ENCODE results near the gene NOSIP. TPM values are rescaled to one million over a fixed set of nuclear protein-coding genes. Genes with fewer than 3 reads are reported as not detected.

Gene NOSIP
- total and polyA plus RNA-seq, 9 donors = 59.3 to 78.8 (median 67.2) TPM

- Histone ChIP-seq H3K36me3 (ENCODE audit: control insufficient read depth, insufficient read depth, low read length) (peaks cover 16% of the 10 kb centered on the region), H3K4me1 (ENCODE audit: control insufficient read depth, insufficient read depth, low read length) (peaks cover 24% of the 10 kb centered on the region), H3K9me3 (replicated peaks; ENCODE audit: control insufficient read depth, low read depth, low read length) (no peaks in the 10 kb centered on the region), H3K4me3 (ENCODE audit: low read length) (peak overlapping the region; percentile 88), H3K27ac (ENCODE audit: low read length) (peak overlapping the region; percentile 94), H3K27me3 (ENCODE audit: control insufficient read depth, insufficient read depth, low read length) (peaks cover 2% of the 10 kb centered on the region)
- peak; percentile 96 for DNase-seq
- WGBS (ENCODE audit: insufficient coverage) = 0% methylated on average over 51 of the region's 58 CpGs
Measured at GRCh38 chr19:49590071-49590970, 10.0 kb upstream of the NOSIP start.

- no peak for DNase-seq
- Histone ChIP-seq H3K4me3 (ENCODE audit: low read length) (no peak overlapping the region), H3K27me3 (ENCODE audit: control insufficient read depth, insufficient read depth, low read length) (peaks cover 2% of the 10 kb centered on the region), H3K4me1 (ENCODE audit: control insufficient read depth, insufficient read depth, low read length) (peaks cover 24% of the 10 kb centered on the region), H3K27ac (ENCODE audit: low read length) (no peak overlapping the region), H3K36me3 (ENCODE audit: control insufficient read depth, insufficient read depth, low read length) (peaks cover 11% of the 10 kb centered on the region), H3K9me3 (replicated peaks; ENCODE audit: control insufficient read depth, low read depth, low read length) (no peaks in the 10 kb centered on the region)
- WGBS (ENCODE audit: insufficient coverage) = 20% methylated on average over 1 of the region's 5 CpGs
Measured at GRCh38 chr19:49589502-49589905, 9.1 kb upstream of the NOSIP start.

GRCh38 chr19:49588365-49589122 lies 8.2 kb upstream of the NOSIP start:
- no peak overlapping the region for H3K27ac ChIP-seq (ENCODE audit: low read length)
- 73% methylated on average over 14 of the region's 18 CpGs for WGBS (ENCODE audit: insufficient coverage)
- H3K9me3 ChIP-seq (replicated peaks; ENCODE audit: control insufficient read depth, low read depth, low read length) = no peaks in the 10 kb centered on the region
- peaks cover 2% of the 10 kb centered on the region for H3K36me3 ChIP-seq (ENCODE audit: control insufficient read depth, insufficient read depth, low read length)
- H3K27me3 ChIP-seq (ENCODE audit: control insufficient read depth, insufficient read depth, low read length) = peaks cover 2% of the 10 kb centered on the region
- H3K4me3 ChIP-seq (ENCODE audit: low read length) = no peak overlapping the region
- peak; percentile 18 for DNase-seq
- peaks cover 21% of the 10 kb centered on the region for H3K4me1 ChIP-seq (ENCODE audit: control insufficient read depth, insufficient read depth, low read length)

- Histone ChIP-seq H3K27me3 (ENCODE audit: control insufficient read depth, insufficient read depth, low read length) (peaks cover 2% of the 10 kb centered on the region), H3K27ac (ENCODE audit: low read length) (no peak overlapping the region), H3K4me1 (ENCODE audit: control insufficient read depth, insufficient read depth, low read length) (peaks cover 10% of the 10 kb centered on the region), H3K9me3 (replicated peaks; ENCODE audit: control insufficient read depth, low read depth, low read length) (no peaks in the 10 kb centered on the region), H3K36me3 (ENCODE audit: control insufficient read depth, insufficient read depth, low read length) (no peaks in the 10 kb centered on the region), H3K4me3 (ENCODE audit: low read length) (no peak overlapping the region)
- WGBS (ENCODE audit: insufficient coverage) = 83% methylated on average over 3 of the region's 8 CpGs
- DNase-seq = no peak
Measured at GRCh38 chr19:49587227-49587626, 6.9 kb upstream of the NOSIP start.

GRCh38 chr19:49585023-49585422 lies 4.7 kb upstream of the NOSIP start:
- WGBS (ENCODE audit: insufficient coverage) = 8% methylated on average over 5 of the region's 8 CpGs
- no peak for DNase-seq
- Histone ChIP-seq H3K4me1 (ENCODE audit: control insufficient read depth, insufficient read depth, low read length) (peaks cover 7% of the 10 kb centered on the region), H3K27ac (ENCODE audit: low read length) (no peak overlapping the region), H3K4me3 (ENCODE audit: low read length) (no peak overlapping the region), H3K27me3 (ENCODE audit: control insufficient read depth, insufficient read depth, low read length) (peaks cover 2% of the 10 kb centered on the region), H3K36me3 (ENCODE audit: control insufficient read depth, insufficient read depth, low read length) (no peaks in the 10 kb centered on the region), H3K9me3 (replicated peaks; ENCODE audit: control insufficient read depth, low read depth, low read length) (no peaks in the 10 kb centered on the region)

GRCh38 chr19:49583239-49583638 lies 2.9 kb upstream of the NOSIP start:
- Histone ChIP-seq H3K4me1 (ENCODE audit: control insufficient read depth, insufficient read depth, low read length) (peaks cover 10% of the 10 kb centered on the region), H3K27me3 (ENCODE audit: control insufficient read depth, insufficient read depth, low read length) (peaks cover 2% of the 10 kb centered on the region), H3K27ac (ENCODE audit: low read length) (no peak overlapping the region), H3K9me3 (replicated peaks; ENCODE audit: control insufficient read depth, low read depth, low read length) (no peaks in the 10 kb centered on the region), H3K36me3 (ENCODE audit: control insufficient read depth, insufficient read depth, low read length) (no peaks in the 10 kb centered on the region), H3K4me3 (ENCODE audit: low read length) (no peak overlapping the region)
- DNase-seq = no peak
- 54% methylated on average over 2 of the region's 2 CpGs for WGBS (ENCODE audit: insufficient coverage)

GRCh38 chr19:49581007-49581508 lies 702 bp upstream of the NOSIP start, which contains the start of gene PRRG2:
TSS of gene PRRG2 (plus strand) at chr19:49581316. CDS start at chr19:49583220, 1,904 bp downstream.
- peak within 1 kb of the TSS; percentile 81 for H3K27ac ChIP-seq (ENCODE audit: low read length)
- H3K36me3 ChIP-seq (ENCODE audit: control insufficient read depth, insufficient read depth, low read length) = peaks cover 3% of the 10 kb centered on the region
- DNase-seq = peak; percentile 31
- 40% methylated on average over 1 of the region's 15 CpGs for WGBS (ENCODE audit: insufficient coverage)
- peaks cover 10% of the 10 kb centered on the region for H3K4me1 ChIP-seq (ENCODE audit: control insufficient read depth, insufficient read depth, low read length)
- H3K27me3 ChIP-seq (ENCODE audit: control insufficient read depth, insufficient read depth, low read length) = peaks cover under 1% of the 10 kb centered on the region
- H3K4me3 ChIP-seq (ENCODE audit: low read length) = peak within 1 kb of the TSS; percentile 81
- H3K9me3 ChIP-seq (replicated peaks; ENCODE audit: control insufficient read depth, low read depth, low read length) = no peaks in the 10 kb centered on the region

GRCh38 chr19:49579947-49580263 lies 451 bp downstream of the NOSIP start:
- Histone ChIP-seq H3K27ac (ENCODE audit: low read length) (peak overlapping the region; percentile 81), H3K4me3 (ENCODE audit: low read length) (peak overlapping the region; percentile 81), H3K27me3 (ENCODE audit: control insufficient read depth, insufficient read depth, low read length) (no peaks in the 10 kb centered on the region), H3K36me3 (ENCODE audit: control insufficient read depth, insufficient read depth, low read length) (peaks cover 11% of the 10 kb centered on the region), H3K9me3 (replicated peaks; ENCODE audit: control insufficient read depth, low read depth, low read length) (no peaks in the 10 kb centered on the region), H3K4me1 (ENCODE audit: control insufficient read depth, insufficient read depth, low read length) (peaks cover 10% of the 10 kb centered on the region)
- WGBS (ENCODE audit: insufficient coverage) = no CpG with 5 or more reads among the region's 8 CpGs
- DNase-seq = no peak

GRCh38 chr19:49579193-49579592 lies 1.2 kb downstream of the NOSIP start:
- Histone ChIP-seq H3K27ac (ENCODE audit: low read length) (no peak overlapping the region), H3K36me3 (ENCODE audit: control insufficient read depth, insufficient read depth, low read length) (peaks cover 16% of the 10 kb centered on the region), H3K27me3 (ENCODE audit: control insufficient read depth, insufficient read depth, low read length) (no peaks in the 10 kb centered on the region), H3K4me1 (ENCODE audit: control insufficient read depth, insufficient read depth, low read length) (peaks cover 10% of the 10 kb centered on the region), H3K4me3 (ENCODE audit: low read length) (no peak overlapping the region), H3K9me3 (replicated peaks; ENCODE audit: control insufficient read depth, low read depth, low read length) (no peaks in the 10 kb centered on the region)
- no peak for DNase-seq
- no CpG with 5 or more reads among the region's 4 CpGs for WGBS (ENCODE audit: insufficient coverage)

- Histone ChIP-seq H3K4me3 (ENCODE audit: low read length) (no peak overlapping the region), H3K4me1 (ENCODE audit: control insufficient read depth, insufficient read depth, low read length) (peaks cover 20% of the 10 kb centered on the region), H3K36me3 (ENCODE audit: control insufficient read depth, insufficient read depth, low read length) (peaks cover 22% of the 10 kb centered on the region), H3K27me3 (ENCODE audit: control insufficient read depth, insufficient read depth, low read length) (no peaks in the 10 kb centered on the region), H3K9me3 (replicated peaks; ENCODE audit: control insufficient read depth, low read depth, low read length) (no peaks in the 10 kb centered on the region), H3K27ac (ENCODE audit: low read length) (no peak overlapping the region)
- WGBS (ENCODE audit: insufficient coverage) = 83% methylated on average over 2 of the region's 2 CpGs
- DNase-seq = no peak
Measured at GRCh38 chr19:49574206-49574755, 6.1 kb downstream of the NOSIP start.

All from muscle of leg (tissue), 11 donors.